Activated CD8-positive, alpha-beta memory T cell treated with anti-CD3 and anti-CD28 coated beads for 48 hours (primary cell): Measurements from ENCODE around the gene SMARCD3.
A peak's percentile ranks its signal among the peaks of the same experiment; 100 is the strongest.

ENCODE experiments used
- DNase-seq, 3 experiments: peaks; one replicate each; pipeline ENCODE4 v3.0.0-alpha.2; 2020; ENCODE audit warnings: low read depth in 2 of 3, low spot score in 2 of 3

The SMARCD3 gene

GRCh38 chr7:151248346-151249033 is at the start of gene SMARCD3:
SMARCD3 (minus strand) TSS chr7:151248694; CDS start chr7:151248562, 132 bp downstream.
- no peak for DNase-seq

GRCh38 chr7:151296202-151296992 is 47.9 kb upstream of the SMARCD3 start:
- DNase-seq, result no peak

GRCh38 chr7:151292850-151293249 is 44.4 kb upstream of the SMARCD3 start:
- no peak for DNase-seq

GRCh38 chr7:151291206-151291605 is 42.7 kb upstream of the SMARCD3 start:
- DNase-seq, result no peak

- DNase-seq, result no peak
Measured at GRCh38 chr7:151290355-151290760, 41.9 kb upstream of the SMARCD3 start.

GRCh38 chr7:151289891-151290290 is 41.4 kb upstream of the SMARCD3 start:
- no peak for DNase-seq

- no peak for DNase-seq
Measured at GRCh38 chr7:151286148-151286547, 37.7 kb upstream of the SMARCD3 start.

GRCh38 chr7:151283302-151283701 is 34.8 kb upstream of the SMARCD3 start:
- DNase-seq, result no peak

- no peak for DNase-seq
Measured at GRCh38 chr7:151282111-151282510, 33.6 kb upstream of the SMARCD3 start.

- no peak for DNase-seq
Measured at GRCh38 chr7:151281686-151282085, 33.2 kb upstream of the SMARCD3 start.

- DNase-seq, result no peak
Measured at GRCh38 chr7:151280388-151281019, 32.0 kb upstream of the SMARCD3 start.

GRCh38 chr7:151279868-151280267 is 31.4 kb upstream of the SMARCD3 start:
- no peak for DNase-seq

GRCh38 chr7:151278949-151279348 is 30.5 kb upstream of the SMARCD3 start:
- DNase-seq, result no peak

- no peak for DNase-seq
Measured at GRCh38 chr7:151277631-151278030, 29.1 kb upstream of the SMARCD3 start.

- peak; percentile 15 to 21 (median 20) for DNase-seq
Measured at GRCh38 chr7:151276666-151277590, 28.4 kb upstream of the SMARCD3 start.

- no peak for DNase-seq
Measured at GRCh38 chr7:151275813-151276577, 27.5 kb upstream of the SMARCD3 start.

GRCh38 chr7:151274936-151275812 is 26.7 kb upstream of the SMARCD3 start:
- no peak for DNase-seq

GRCh38 chr7:151274396-151274795 is 25.9 kb upstream of the SMARCD3 start:
- DNase-seq, result no peak
